GM19452 (cell line): ENCODE results near the gene GAGE10.
"Not testable (repeated sequence)": the region's sequence is repeated elsewhere in the genome, so short reads cannot be mapped to it uniquely, and the experiment has no call there.

ENCODE experiments used
- ATAC-seq: cut with Tn5 transposase; IDR thresholded peaks from one replicate; pipeline ENCODE4 v1.9.1; 2021; ENCODE audit not compliant: unreplicated experiment

The GAGE10 gene

DNA sequence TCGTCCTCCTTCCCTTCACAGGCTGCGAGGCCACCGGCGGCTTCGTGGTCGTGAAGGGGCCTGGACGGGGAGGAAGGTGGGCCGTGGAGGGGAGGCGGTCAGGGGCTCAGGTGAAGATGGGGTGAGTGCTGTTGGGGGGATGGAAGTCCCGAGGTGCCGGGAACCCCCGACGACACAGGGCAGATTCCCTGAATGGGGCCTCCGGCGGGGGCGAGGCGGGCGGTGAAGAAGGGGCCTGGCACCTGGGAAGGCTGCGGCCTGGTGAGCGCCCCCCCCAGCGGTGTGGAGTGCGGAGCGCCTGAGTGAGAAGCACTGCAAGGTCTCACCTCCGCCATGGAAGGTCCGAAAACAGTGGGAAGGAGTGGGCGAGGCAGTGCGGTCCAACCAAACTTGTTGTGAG, 18.8 kb downstream of the GAGE10 start:
- not testable (repeated sequence) for ATAC-seq

- ATAC-seq: not testable (repeated sequence)
Observed at GRCh38 chrX:49323735-49324134, 20.3 kb downstream of the GAGE10 start.

GRCh38 chrX:49330421-49330820, 27.0 kb downstream of the GAGE10 start:
- not testable (repeated sequence) for ATAC-seq

GRCh38 chrX:49331282-49331681, 27.8 kb downstream of the GAGE10 start, which contains the start of gene GAGE13:
TSS of gene GAGE13 (plus strand) at chrX:49331582. CDS start at chrX:49332738, 1,156 bp downstream.
- not testable (repeated sequence) for ATAC-seq

GRCh38 chrX:49331841-49332240, 28.4 kb downstream of the GAGE10 start:
- ATAC-seq: not testable (repeated sequence)

GRCh38 chrX:49341449-49341848, 38.0 kb downstream of the GAGE10 start:
- ATAC-seq: not testable (repeated sequence)

DNA sequence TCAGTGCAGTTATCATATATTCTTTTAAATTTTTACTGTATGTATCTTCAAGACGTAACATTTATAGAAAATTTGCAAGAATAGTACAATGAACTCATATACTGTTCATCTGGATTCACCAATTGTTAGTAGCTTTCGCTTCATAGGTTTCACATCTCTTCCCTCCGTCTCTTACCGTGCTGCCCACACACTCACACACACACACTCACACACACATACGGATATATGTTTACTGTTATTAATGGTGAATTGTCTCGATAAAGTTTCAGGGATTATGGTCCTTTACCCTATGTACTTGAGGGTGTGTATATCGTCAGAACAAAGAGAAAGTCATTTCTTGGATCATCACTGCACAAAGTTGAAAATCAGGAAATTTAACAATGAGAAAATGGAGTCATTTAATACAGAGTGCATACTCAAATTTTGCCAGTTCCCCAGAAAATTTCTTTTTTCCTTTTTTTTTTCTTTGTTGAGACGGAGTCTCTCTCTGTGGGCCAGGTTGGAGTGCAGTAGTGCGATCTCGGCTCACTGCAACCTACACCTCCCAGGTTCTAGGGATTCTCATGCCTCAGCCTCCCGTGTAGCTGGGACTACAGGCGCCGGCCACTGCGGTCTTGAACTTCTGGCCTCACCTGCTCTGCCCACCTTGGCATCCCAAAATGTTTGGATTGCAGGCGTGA, 41.2 kb downstream of the GAGE10 start:
- ATAC-seq: not testable (repeated sequence)

DNA sequence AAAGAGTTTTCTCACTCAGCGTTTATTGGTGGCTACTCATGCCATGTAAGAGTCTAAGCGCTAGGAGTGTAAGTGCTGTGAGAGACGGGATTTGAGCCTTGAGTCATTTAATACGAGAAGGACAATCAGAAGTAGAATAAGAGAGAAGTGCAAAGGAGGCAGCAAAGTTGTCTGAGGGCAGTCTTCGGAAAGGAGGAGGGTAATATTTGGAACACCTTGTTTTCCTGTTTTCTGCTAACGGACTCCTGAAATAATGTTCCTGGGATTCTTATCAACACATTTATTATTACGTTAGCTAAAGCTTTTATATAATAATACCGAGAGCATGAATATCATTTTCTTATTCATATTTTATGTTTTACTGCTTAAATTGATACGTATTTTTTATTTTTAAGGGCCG, 42.0 kb downstream of the GAGE10 start:
- ATAC-seq: not testable (repeated sequence)

GRCh38 chrX:49346150-49346549, 42.7 kb downstream of the GAGE10 start:
- ATAC-seq: not testable (repeated sequence)
